ENCODE measurements around the gene CFAP61. TPM values are rescaled to one million over a fixed set of nuclear protein-coding genes. Genes with fewer than 3 reads are reported as not detected.

Gene CFAP61
- total and polyA plus RNA-seq, 12 donors, result 0.53 to 3.6 (median 1.1) TPM; not detected in 3

GRCh38 chr20:20363799-20364592, 311.7 kb downstream of the CFAP61 start:
- Histone ChIP-seq H3K4me3 (no peak overlapping the region), H3K36me3 (replicated peaks in 1 of 2) (no peaks in the 10 kb centered on the region), H3K27ac (peak overlapping the region in 1 of 5 donors; percentile 32), H3K27me3 (peaks cover 64% of the 10 kb centered on the region), H3K4me1 (replicated peaks in 1 of 2) (peaks cover 0 to 14% of the 10 kb centered on the region in 2 donors), H3K9me3 (replicated peaks in 1 of 3) (no peaks in the 10 kb centered on the region)
- intact Hi-C loops (cut with DNase I), result loop anchor here (2.0 to 10.0 kb wide), 3 partner anchors 203 to 231 kb away; no protein-coding TSS in a partner anchor
- 3 to 5% (median 4%) methylated on average over 26 to 70 of the region's 70 CpGs for WGBS, 4 donors
- TF ChIP-seq CTCF (IDR thresholded peaks at IDR 0.05) (no peak), POLR2A (IDR thresholded peaks at IDR 0.05) (no peak)
- no peak for DNase-seq

- intact Hi-C loops (cut with DNase I), result loop anchor here (10.0 kb wide), 2 partner anchors 210 to 230 kb away; no protein-coding TSS in a partner anchor
- Histone ChIP-seq H3K4me3 (no peak overlapping the region), H3K4me1 (replicated peaks in 1 of 2) (peaks cover 0 to 14% of the 10 kb centered on the region in 2 donors)
Observed at GRCh38 chr20:20364593-20365479, 312.5 kb downstream of the CFAP61 start.

GRCh38 chr20:20365480-20366161, 313.3 kb downstream of the CFAP61 start:
- no peak overlapping the region for H3K4me3 ChIP-seq
- no peak for TF ChIP-seq POLR2A (IDR thresholded peaks at IDR 0.05)
- no peak for TF ChIP-seq CTCF (IDR thresholded peaks at IDR 0.05)
- peak overlapping the region in 1 of 5 donors; percentile 32 for H3K27ac ChIP-seq
- no peak for DNase-seq
- no peaks in the 10 kb centered on the region for H3K36me3 ChIP-seq (replicated peaks in 1 of 2)
- intact Hi-C loops (cut with DNase I), result loop anchor here (10.0 kb wide), 2 partner anchors 209 to 229 kb away; no protein-coding TSS in a partner anchor
- peaks cover 78% of the 10 kb centered on the region for H3K27me3 ChIP-seq
- H3K9me3 ChIP-seq (replicated peaks in 1 of 3), result no peaks in the 10 kb centered on the region
- WGBS, 4 donors, result 10 to 13% (median 11%) methylated on average over 18 of the region's 18 CpGs
- H3K4me1 ChIP-seq (replicated peaks in 1 of 2), result peaks cover 0 to 8% of the 10 kb centered on the region in 2 donors

More at GRCh38 chr20:20364593-20365479, 312.5 kb downstream of the CFAP61 start:
- 4 to 12% (median 6%) methylated on average over 28 to 70 of the region's 70 CpGs for WGBS, 4 donors
- Histone ChIP-seq H3K27ac (peak overlapping the region in 1 of 5 donors; percentile 32), H3K27me3 (peaks cover 73% of the 10 kb centered on the region), H3K36me3 (replicated peaks in 1 of 2) (no peaks in the 10 kb centered on the region), H3K9me3 (replicated peaks in 1 of 3) (no peaks in the 10 kb centered on the region)
- DNase-seq, result no peak
- TF ChIP-seq CTCF (IDR thresholded peaks at IDR 0.05), result no peak
- no peak for TF ChIP-seq POLR2A (IDR thresholded peaks at IDR 0.05)

All from adrenal gland (tissue), 12 donors.